PC-9 (cell line): ENCODE measurements around the gene PAAF1. TPM values are rescaled to one million over a fixed set of nuclear protein-coding genes. Genes with fewer than 3 reads are reported as not detected.

Experiments used
- BruUV-seq: library from RNA; stranded (reverse); fragments of 400-500 nt; replicated peaks from 2 replicates; lab custom pipeline; 2021; lab: Mats Ljungman, UMichigan
- CTCF ChIA-PET: fragments of 300-600 bp; sonication (Branson Sonifier 250); formaldehyde crosslinking; loops from one replicate; lab custom pipeline; 2022; ENCODE audit warnings: antibody characterized with exemption; lab: Charles Lee
- POLR2A ChIA-PET: fragments of 300-600 bp; sonication (Branson Sonifier 250); formaldehyde crosslinking; loops from one replicate; lab custom pipeline; 2022; ENCODE audit warnings: antibody characterized with exemption; ENCODE audit not compliant: unreplicated experiment; lab: Charles Lee
- DNase-seq, 2 experiments: peaks; one replicate each; pipeline versions ENCODE4 v3.0.0 to v3.0.0-alpha.2; 2015 to 2022; ENCODE audit warnings: mixed read lengths in 1 of 2
- H2AFZ ChIP-seq: fragments of 200-600 bp; sonication (generic); 2 replicates; pipeline ENCODE4 v1.8.1; 2017; ENCODE audit warnings: antibody characterized with exemption
- H3F3A ChIP-seq: fragments of 200-600 bp; sonication (generic); 2 replicates; pipeline ENCODE4 v1.8.1; 2017; ENCODE audit warnings: antibody characterized with exemption, mild to moderate bottlenecking, low read depth; ENCODE audit not compliant: insufficient read depth
- H3K27ac ChIP-seq: fragments of 200-600 bp; sonication (generic); 2 replicates; pipeline ENCODE4 v1.6.1; 2016; ENCODE audit warnings: mixed run types
- H3K27me3 ChIP-seq: fragments of 200-600 bp; sonication (generic); 2 replicates; pipeline ENCODE4 v1.6.1; 2016; ENCODE audit warnings: low read depth, mixed run types; ENCODE audit not compliant: insufficient read depth
- H3K36me3 ChIP-seq: fragments of 200-600 bp; sonication (generic); 2 replicates; pipeline ENCODE4 v1.6.1; 2016; ENCODE audit warnings: low read depth, mixed run types
- H3K4me1 ChIP-seq: fragments of 200-600 bp; sonication (generic); replicated peaks from 2 replicates; pipeline ENCODE4 v1.6.1; 2016; ENCODE audit warnings: mixed run types; ENCODE audit not compliant: insufficient read depth
- H3K4me2 ChIP-seq: fragments of 200-600 bp; sonication (generic); 2 replicates; pipeline ENCODE4 v1.6.1; 2017; ENCODE audit warnings: mixed run types
- H3K4me3 ChIP-seq: fragments of 200-600 bp; sonication (generic); 2 replicates; pipeline ENCODE4 v1.6.1; 2016; ENCODE audit warnings: mixed run types
- H3K79me2 ChIP-seq: fragments of 200-600 bp; sonication (generic); 2 replicates; pipeline ENCODE4 v1.6.1; 2017; ENCODE audit warnings: low read depth, mixed run types
- H3K9me2 ChIP-seq: fragments of 200-600 bp; sonication (generic); 2 replicates; pipeline ENCODE4 v1.8.1; 2017; ENCODE audit warnings: mild to moderate bottlenecking; ENCODE audit not compliant: insufficient read depth
- H3K9me3 ChIP-seq: fragments of 200-600 bp; sonication (generic); 2 replicates; pipeline ENCODE4 v1.8.1; 2016; ENCODE audit warnings: low read depth; ENCODE audit not compliant: insufficient read depth
- H4K20me1 ChIP-seq: fragments of 200-600 bp; sonication (generic); 2 replicates; pipeline ENCODE4 v1.8.1; 2017; ENCODE audit not compliant: insufficient read depth
- CTCF ChIP-seq: fragments of 200-600 bp; sonication (generic); conservative IDR thresholded peaks from 2 replicates; pipeline ENCODE4 v1.6.1; 2017; ENCODE audit warnings: mixed run types, antibody characterized with exemption, mild to moderate bottlenecking, moderate library complexity
- EZH2 ChIP-seq: fragments of 200-600 bp; sonication (generic); IDR thresholded peaks from 2 replicates; pipeline ENCODE4 v1.8.0; 2017; ENCODE audit warnings: antibody characterized with exemption, low read depth
- intact Hi-C: fragments of 100-400 bp; cut with micrococcal nuclease; formaldehyde crosslinking; loops from one replicate; pipeline ENCODE4 v1.10.0; 2022; ENCODE audit not compliant: unreplicated experiment
- total RNA-seq: library from RNA; stranded (reverse); gene quantifications from 2 replicates; pipeline ENCODE4 v1.2.3, GENCODE V29; 2021

PAAF1 gene
- total RNA-seq, 1 experiment from 2014 or later, result 30.0 TPM

- intact Hi-C loops, result loop anchor here (10.0 kb wide), 1 partner anchor 229 kb away; no protein-coding TSS in a partner anchor
- Histone ChIP-seq H2AFZ (no peak overlapping the region), H3K27ac (no peak overlapping the region), H3K36me3 (peaks cover 42% of the 10 kb centered on the region), H3F3A (peaks cover 9% of the 10 kb centered on the region; the same call in 1 of the 2 replicates), H3K9me2 (no peaks in the 10 kb centered on the region), H3K4me1 (no peaks in the 10 kb centered on the region), H3K4me3 (no peak overlapping the region), H3K27me3 (no peaks in the 10 kb centered on the region), H3K79me2 (no peaks in the 10 kb centered on the region), H3K4me2 (no peak overlapping the region), H4K20me1 (no peaks in the 10 kb centered on the region), H3K9me3 (no peaks in the 10 kb centered on the region)
- BruUV-seq, result no TSS peak
- no peak for TF ChIP-seq EZH2
- TF ChIP-seq CTCF, result no peak
- ChIA-PET CTCF (no interaction called here), POLR2A (no interaction called here)
- DNase-seq, result no peak
Observed at GRCh38 chr11:73913472-73913871, 36.7 kb downstream of the PAAF1 start.

- ChIA-PET POLR2A (no interaction called here), CTCF (no interaction called here)
- Histone ChIP-seq H3K9me2 (no peaks in the 10 kb centered on the region), H4K20me1 (no peaks in the 10 kb centered on the region), H3K4me1 (no peaks in the 10 kb centered on the region), H3K4me3 (no peak overlapping the region), H3K27me3 (no peaks in the 10 kb centered on the region), H3K4me2 (no peak overlapping the region), H3K79me2 (no peaks in the 10 kb centered on the region), H3F3A (peaks cover 9% of the 10 kb centered on the region; the same call in 1 of the 2 replicates), H2AFZ (no peak overlapping the region), H3K36me3 (peaks cover 42% of the 10 kb centered on the region), H3K9me3 (no peaks in the 10 kb centered on the region), H3K27ac (no peak overlapping the region)
- no TSS peak for BruUV-seq
- DNase-seq, result no peak
- no peak for TF ChIP-seq CTCF
- no peak for TF ChIP-seq EZH2
- intact Hi-C loops, result loop anchor here (10.0 kb wide), 1 partner anchor 229 kb away; no protein-coding TSS in a partner anchor
Observed at GRCh38 chr11:73914284-73914683, 37.5 kb downstream of the PAAF1 start.

- peaks cover 50% of the 10 kb centered on the region for H3K36me3 ChIP-seq
- H4K20me1 ChIP-seq, result no peaks in the 10 kb centered on the region
- intact Hi-C loops, result loop anchor here (10.0 kb wide), 1 partner anchor 232 kb away; no protein-coding TSS in a partner anchor
- H3K9me3 ChIP-seq, result no peaks in the 10 kb centered on the region
- DNase-seq, result no peak
- H3K9me2 ChIP-seq, result no peaks in the 10 kb centered on the region
- ChIA-PET POLR2A (interaction anchor here (0.7 kb wide), 1 partner anchor 470 kb away, joined by 4 read pairs; no protein-coding TSS in a partner anchor), CTCF (no interaction called here)
- no peaks in the 10 kb centered on the region for H3K27me3 ChIP-seq
- BruUV-seq, result no TSS peak
- no peaks in the 10 kb centered on the region for H3K79me2 ChIP-seq
- H3K4me3 ChIP-seq, result no peak overlapping the region
- H3K27ac ChIP-seq, result no peak overlapping the region
- H2AFZ ChIP-seq, result no peak overlapping the region
- no peak overlapping the region for H3K4me2 ChIP-seq
- peaks cover 9% of the 10 kb centered on the region; the same call in 1 of the 2 replicates for H3F3A ChIP-seq
- no peaks in the 10 kb centered on the region for H3K4me1 ChIP-seq
- TF ChIP-seq CTCF (no peak), EZH2 (no peak)
Observed at GRCh38 chr11:73916435-73916834, 39.6 kb downstream of the PAAF1 start.
